Hepatocyte (in vitro differentiated cells): ENCODE measurements around the gene ROR1. TPM values are rescaled to one million over a fixed set of nuclear protein-coding genes. Genes with fewer than 3 reads are reported as not detected.

Experiments
- DNase-seq: peaks from one replicate; pipeline ENCODE4 v3.0.0-alpha.2; 2016; ENCODE audit warnings: low spot score
- H2AFZ ChIP-seq: fragments of 200-600 bp; sonication (generic); 2 replicates; pipeline ENCODE4 v1.6.0; 2016; ENCODE audit warnings: antibody characterized with exemption, mild to moderate bottlenecking
- H3K27ac ChIP-seq: fragments of 200-600 bp; sonication (generic); 2 replicates; pipeline ENCODE4 v1.5.1; 2016; ENCODE audit warnings: mild to moderate bottlenecking
- H3K27me3 ChIP-seq: fragments of 200-600 bp; sonication (generic); 2 replicates; pipeline ENCODE4 v1.6.1; 2016
- H3K36me3 ChIP-seq: fragments of 200-600 bp; sonication (generic); replicated peaks from 2 replicates; pipeline ENCODE4 v1.5.1; 2016; ENCODE audit warnings: low read depth; ENCODE audit not compliant: insufficient read depth
- H3K4me1 ChIP-seq: fragments of 200-600 bp; sonication (generic); 2 replicates; pipeline ENCODE4 v1.5.1; 2016; ENCODE audit warnings: mild to moderate bottlenecking, moderate library complexity; ENCODE audit not compliant: insufficient read depth
- H3K4me2 ChIP-seq: fragments of 200-600 bp; sonication (generic); 2 replicates; pipeline ENCODE4 v1.6.0; 2016
- H3K4me3 ChIP-seq: fragments of 200-600 bp; sonication (generic); 2 replicates; pipeline ENCODE4 v1.5.1; 2016; ENCODE audit warnings: mild to moderate bottlenecking
- H3K79me2 ChIP-seq: fragments of 200-600 bp; sonication (generic); 2 replicates; pipeline ENCODE4 v1.6.0; 2017; ENCODE audit warnings: mild to moderate bottlenecking
- H3K9me2 ChIP-seq: fragments of 200-600 bp; sonication (generic); replicated peaks from 2 replicates; pipeline ENCODE4 v1.6.0; 2017; ENCODE audit warnings: mild to moderate bottlenecking; ENCODE audit not compliant: insufficient read depth
- H3K9me3 ChIP-seq: fragments of 200-600 bp; sonication (generic); 2 replicates; pipeline ENCODE4 v1.5.1; 2016; ENCODE audit warnings: low read depth, mild to moderate bottlenecking
- H4K20me1 ChIP-seq: fragments of 200-600 bp; sonication (generic); 2 replicates; pipeline ENCODE4 v1.6.0; 2016; ENCODE audit warnings: mild to moderate bottlenecking; ENCODE audit not compliant: insufficient read depth, poor library complexity, severe bottlenecking
- CTCF ChIP-seq: fragments of 200-600 bp; sonication (generic); IDR thresholded peaks from 2 replicates; pipeline ENCODE4 v1.5.1; 2016; ENCODE audit warnings: antibody characterized with exemption, mild to moderate bottlenecking; ENCODE audit not compliant: poor library complexity
- EZH2 ChIP-seq: fragments of 200-600 bp; sonication (generic); IDR thresholded peaks from 2 replicates; pipeline ENCODE4 v1.6.1; 2016; ENCODE audit warnings: antibody characterized with exemption, mild to moderate bottlenecking, borderline replicate concordance
- EZH2phosphoT487 ChIP-seq: fragments of 200-600 bp; sonication (generic); IDR thresholded peaks from one replicate; pipeline ENCODE4 v1.6.1; 2018; ENCODE audit warnings: antibody characterized with exemption, mild to moderate bottlenecking, low read depth, moderate library complexity; ENCODE audit not compliant: unreplicated experiment, severe bottlenecking
- WGBS: methylation state at CpG from one replicate; pipeline ENCODE4 v1.1.6; 2016; ENCODE audit warnings: low lambda C conversion rate; ENCODE audit errors: missing lambda C conversion rate; 5-methylcytosine and 5-hydroxymethylcytosine counted together
- polyA plus RNA-seq: library from polyadenylated mRNA; unstranded; fragments of >200 nt; fragmentation: Nextera tagmentation; extraction: Ambion mirVana; gene quantifications from 2 replicates; pipeline ENCODE4 v1.2.1, GENCODE V29; 2016
- total RNA-seq: library from RNA; depleted of rRNA; stranded (reverse); fragments of >200 nt; gene quantifications from 2 replicates; pipeline ENCODE4 v1.2.3, GENCODE V29; 2014

The ROR1 gene
- total and polyA plus RNA-seq, 2 experiments from 2014 or later = 16.4 to 27.7 TPM

GRCh38 chr1:64172458-64172983 lies 398.7 kb downstream of the ROR1 start:
- H3K4me3 ChIP-seq = no peak overlapping the region
- no peaks in the 10 kb centered on the region for H4K20me1 ChIP-seq
- H3K9me3 ChIP-seq = no peaks in the 10 kb centered on the region
- DNase-seq = peak; percentile 43
- WGBS = 15% methylated on average over 3 of the region's 3 CpGs
- no peaks in the 10 kb centered on the region for H3K36me3 ChIP-seq
- peak overlapping the region; percentile 52 for H3K4me2 ChIP-seq
- H3K79me2 ChIP-seq = no peaks in the 10 kb centered on the region
- H3K27ac ChIP-seq = peak overlapping the region; percentile 55
- no peak overlapping the region for H2AFZ ChIP-seq
- peaks cover 30% of the 10 kb centered on the region for H3K4me1 ChIP-seq
- H3K27me3 ChIP-seq = no peaks in the 10 kb centered on the region
- TF ChIP-seq EZH2 = no peak
- TF ChIP-seq EZH2phosphoT487 = no peak
- H3K9me2 ChIP-seq = no peaks in the 10 kb centered on the region

- Histone ChIP-seq H3K4me1 (peaks cover 30% of the 10 kb centered on the region), H3K4me3 (no peak overlapping the region), H3K27me3 (no peaks in the 10 kb centered on the region), H3K36me3 (no peaks in the 10 kb centered on the region), H3K9me3 (no peaks in the 10 kb centered on the region), H4K20me1 (no peaks in the 10 kb centered on the region), H2AFZ (no peak overlapping the region), H3K4me2 (peak overlapping the region; percentile 52), H3K9me2 (no peaks in the 10 kb centered on the region), H3K27ac (peak overlapping the region; percentile 55), H3K79me2 (no peaks in the 10 kb centered on the region)
- no peak for TF ChIP-seq EZH2
- TF ChIP-seq EZH2phosphoT487 = no peak
- TF ChIP-seq CTCF = no peak
- DNase-seq = no peak
- WGBS = 66% methylated on average over 6 of the region's 6 CpGs
Observed at GRCh38 chr1:64173336-64173940, 399.6 kb downstream of the ROR1 start.

DNA sequence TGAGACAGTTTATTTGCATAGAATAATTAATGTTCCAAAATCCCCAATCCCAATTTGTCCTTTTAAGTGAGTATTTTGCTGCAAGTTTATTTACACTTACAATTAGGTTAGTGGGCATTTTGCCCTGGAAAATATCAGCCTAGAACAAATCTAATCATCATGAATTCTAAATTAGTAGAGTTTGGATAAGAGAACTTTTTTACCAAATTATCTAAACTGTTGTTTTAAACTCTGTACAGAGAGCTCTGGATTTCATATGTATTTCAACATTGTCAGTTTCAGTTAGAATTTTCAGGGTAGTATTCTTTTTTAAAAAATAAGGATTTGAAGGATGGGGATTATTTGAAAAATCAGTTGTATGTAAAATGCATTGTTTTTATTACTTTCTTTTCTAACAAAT lies 401.8 kb downstream of the ROR1 start:
- no peak overlapping the region for H3K4me3 ChIP-seq
- no peak overlapping the region for H3K27ac ChIP-seq
- H3K9me3 ChIP-seq = no peaks in the 10 kb centered on the region
- DNase-seq = no peak
- H2AFZ ChIP-seq = no peak overlapping the region
- no peak overlapping the region for H3K4me2 ChIP-seq
- H3K4me1 ChIP-seq = peaks cover 30% of the 10 kb centered on the region
- TF ChIP-seq EZH2phosphoT487 (no peak), CTCF (no peak), EZH2 (no peak)
- no peaks in the 10 kb centered on the region for H3K36me3 ChIP-seq
- no peaks in the 10 kb centered on the region for H3K79me2 ChIP-seq
- no peaks in the 10 kb centered on the region for H3K27me3 ChIP-seq
- H4K20me1 ChIP-seq = no peaks in the 10 kb centered on the region
- H3K9me2 ChIP-seq = no peaks in the 10 kb centered on the region

DNA sequence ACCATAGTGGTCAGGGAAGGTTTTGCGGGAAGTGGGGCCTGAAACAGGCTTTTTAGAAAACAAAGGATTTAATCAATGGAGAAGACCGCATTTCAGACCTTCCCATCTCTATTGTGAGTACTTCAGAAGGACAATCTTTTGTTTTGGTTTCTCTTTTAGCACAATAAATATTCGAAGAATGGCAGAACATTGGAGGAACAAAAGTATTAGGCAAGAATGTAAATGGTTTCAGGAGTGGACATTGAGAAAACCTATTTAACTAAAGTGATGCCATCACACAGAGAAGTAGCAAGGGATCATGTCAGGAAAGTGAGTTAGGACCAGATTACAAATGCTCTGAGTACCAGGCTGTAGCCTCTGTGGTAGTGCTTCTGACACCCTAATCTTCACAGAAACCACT lies 402.8 kb downstream of the ROR1 start:
- Histone ChIP-seq H3K79me2 (no peaks in the 10 kb centered on the region), H3K9me3 (no peaks in the 10 kb centered on the region), H3K27ac (no peak overlapping the region), H3K4me1 (peaks cover 23% of the 10 kb centered on the region), H3K4me3 (no peak overlapping the region), H3K27me3 (no peaks in the 10 kb centered on the region), H3K9me2 (no peaks in the 10 kb centered on the region), H2AFZ (no peak overlapping the region), H3K4me2 (no peak overlapping the region), H4K20me1 (no peaks in the 10 kb centered on the region), H3K36me3 (no peaks in the 10 kb centered on the region)
- TF ChIP-seq EZH2 (no peak), EZH2phosphoT487 (no peak), CTCF (no peak)
- WGBS = 97% methylated on average over 3 of the region's 3 CpGs
- DNase-seq = no peak
